Pericardium fibroblast (primary cell): ENCODE data around the gene N4BP3. TPM values are rescaled to one million over a fixed set of nuclear protein-coding genes. Genes with fewer than 3 reads are reported as not detected.

Source experiments
- total RNA-seq: library from RNA; depleted of rRNA; stranded (reverse); fragments of >200 nt; gene quantifications from 2 replicates; pipeline ENCODE4 v1.2.3, GENCODE V29; 2015

Gene N4BP3, protein sequence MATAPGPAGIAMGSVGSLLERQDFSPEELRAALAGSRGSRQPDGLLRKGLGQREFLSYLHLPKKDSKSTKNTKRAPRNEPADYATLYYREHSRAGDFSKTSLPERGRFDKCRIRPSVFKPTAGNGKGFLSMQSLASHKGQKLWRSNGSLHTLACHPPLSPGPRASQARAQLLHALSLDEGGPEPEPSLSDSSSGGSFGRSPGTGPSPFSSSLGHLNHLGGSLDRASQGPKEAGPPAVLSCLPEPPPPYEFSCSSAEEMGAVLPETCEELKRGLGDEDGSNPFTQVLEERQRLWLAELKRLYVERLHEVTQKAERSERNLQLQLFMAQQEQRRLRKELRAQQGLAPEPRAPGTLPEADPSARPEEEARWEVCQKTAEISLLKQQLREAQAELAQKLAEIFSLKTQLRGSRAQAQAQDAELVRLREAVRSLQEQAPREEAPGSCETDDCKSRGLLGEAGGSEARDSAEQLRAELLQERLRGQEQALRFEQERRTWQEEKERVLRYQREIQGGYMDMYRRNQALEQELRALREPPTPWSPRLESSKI
- total RNA-seq, result under 0.01 and 1.4 TPM in 2 replicates

DNA sequence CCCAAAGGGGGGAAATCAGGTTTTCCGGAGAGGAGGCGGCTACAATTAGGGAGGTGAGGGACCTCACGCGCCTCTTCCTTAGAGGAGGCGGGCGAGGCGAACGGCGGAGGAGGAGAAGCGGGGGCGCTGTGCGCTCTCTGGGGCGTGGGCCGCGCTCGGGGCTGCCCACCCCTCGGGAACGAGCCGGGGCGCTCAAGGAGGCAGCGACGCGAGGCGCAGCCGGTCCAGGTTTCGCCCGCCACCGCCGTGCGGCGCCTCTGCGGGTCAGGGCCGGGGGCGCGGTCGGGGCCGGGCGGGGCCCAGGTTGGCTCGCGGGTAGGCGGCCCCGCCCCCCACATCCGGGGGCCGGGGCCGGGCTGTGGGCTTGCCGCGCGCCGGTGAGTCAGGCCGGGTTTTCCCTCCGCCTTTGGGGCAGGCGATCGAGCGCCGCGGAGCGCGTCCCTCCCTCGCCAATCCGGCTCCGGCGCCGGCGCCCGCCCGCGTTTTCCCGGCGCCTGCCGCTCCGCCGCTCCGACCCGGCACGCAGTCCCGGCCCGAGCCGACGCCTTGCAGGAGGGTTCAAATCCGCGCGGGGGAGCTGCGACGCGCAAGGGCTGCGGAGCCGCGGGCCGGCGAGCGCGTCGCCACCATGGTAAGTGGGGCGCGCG is at the start of gene N4BP3:
Gene N4BP3 (plus strand): TSS at position 392 of the 647 bp plus-strand sequence. CDS start 6,052 bp downstream, outside the sequence.

DNA sequence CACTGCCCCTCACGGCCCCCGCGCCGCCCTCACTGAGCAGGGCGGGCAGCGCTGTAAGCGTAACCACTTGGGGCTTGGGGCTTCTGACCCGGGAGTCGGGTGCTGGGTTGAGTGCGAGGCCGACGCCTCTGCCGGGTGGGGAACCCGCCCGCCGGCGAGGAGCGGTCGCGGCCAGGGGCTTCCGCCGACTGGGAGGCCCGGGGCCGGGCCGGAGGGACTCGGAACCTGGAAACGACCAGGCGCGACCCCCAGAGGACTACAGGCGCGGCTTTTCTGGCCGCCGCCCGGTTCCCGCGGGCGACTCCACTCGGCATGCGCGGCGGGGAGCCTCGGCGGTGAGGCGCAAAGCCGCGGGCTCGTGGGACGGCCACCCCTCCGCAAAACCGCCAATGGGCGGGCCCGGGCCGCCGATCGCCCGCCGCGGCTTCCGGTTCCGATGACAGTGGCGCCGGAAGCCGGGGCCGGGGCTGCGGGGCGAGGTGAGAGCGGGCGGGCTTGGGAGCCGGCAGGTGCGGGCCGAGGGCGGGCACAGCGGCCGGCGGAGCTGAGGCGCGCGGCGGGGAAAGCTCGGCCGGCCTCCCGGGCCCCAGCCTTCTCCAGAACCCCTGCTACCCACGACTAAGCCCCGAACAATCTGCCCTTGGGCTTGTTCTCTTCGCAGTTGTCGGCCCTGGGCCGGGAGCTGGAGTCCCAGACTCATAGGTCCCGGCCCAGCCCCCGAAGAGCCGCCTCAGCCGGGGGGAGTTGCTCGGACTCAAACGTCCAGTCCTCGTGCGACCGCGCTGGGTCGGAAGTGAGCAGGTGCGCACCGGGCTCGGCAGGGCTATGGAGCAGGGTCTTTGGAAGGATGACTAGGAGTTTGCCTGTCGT is 17.5 kb downstream of the N4BP3 start, which contains the start of gene RMND5B:
Gene RMND5B (plus strand): TSS at position 439 of the 870 bp plus-strand sequence. CDS start 7,106 bp downstream, outside the sequence.

DNA sequence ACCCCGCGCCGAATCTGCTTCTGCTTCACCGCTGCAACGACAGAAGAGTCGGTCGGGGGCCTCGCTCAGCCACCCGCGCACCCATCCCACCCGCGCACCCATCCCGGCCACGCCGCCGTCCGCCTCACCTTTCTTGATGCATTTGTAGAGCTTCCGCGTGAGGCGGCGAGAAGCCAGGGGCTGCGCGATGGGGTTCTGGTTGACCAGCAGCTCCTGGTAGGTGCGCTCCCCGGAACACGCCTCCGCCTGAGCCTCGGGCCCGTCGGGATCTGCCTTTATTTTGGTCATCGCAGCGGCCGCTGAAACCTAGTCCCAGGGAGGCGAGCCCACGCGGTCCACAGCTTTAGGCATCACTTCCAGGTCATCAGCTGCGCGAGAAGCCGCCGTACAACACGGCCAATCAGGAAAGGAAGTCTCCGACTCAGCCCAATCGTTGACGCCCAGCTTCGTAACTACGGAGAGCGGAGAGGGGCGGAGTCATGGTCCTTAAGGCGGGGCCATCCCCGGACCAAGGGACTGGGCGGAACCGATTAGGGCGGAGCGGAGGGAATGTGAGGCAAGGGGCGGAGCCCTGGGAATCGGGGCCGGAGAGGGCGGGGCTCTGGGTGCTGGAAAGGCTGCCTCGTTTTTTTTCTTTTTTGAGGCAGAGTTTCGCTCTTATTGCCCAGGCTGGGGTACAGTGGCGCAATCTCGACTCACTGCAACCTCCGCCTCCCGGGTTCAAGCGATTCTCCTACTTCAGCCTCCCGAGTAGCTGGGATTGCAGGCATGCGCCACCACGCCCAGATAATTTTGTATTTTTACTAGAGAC is 40.4 kb downstream of the N4BP3 start, which contains the start of gene NHP2:
Gene NHP2 (minus strand): TSS at position 356 of the 811 bp plus-strand sequence. CDS start 68 bp downstream, at position 288.

Other genes with a start within 250 kb of the N4BP3 start
- not detected in 2 replicates for gene PROP1, start 117.3 kb upstream of the N4BP3 start, total RNA-seq
- gene RMND5B, start 17.5 kb downstream of the N4BP3 start, total RNA-seq, result 11.2 and 18.8 TPM in 2 replicates
- gene NHP2, start 40.4 kb downstream of the N4BP3 start, total RNA-seq, result 201 and 220 TPM in 2 replicates
- not detected in 2 replicates for gene GMCL2, start 73.8 kb downstream of the N4BP3 start, total RNA-seq
- 50.1 and 68.3 TPM in 2 replicates for gene HNRNPAB, start 91.0 kb downstream of the N4BP3 start, total RNA-seq
- gene PHYKPL, start 119.3 kb downstream of the N4BP3 start, total RNA-seq, result 29.1 and 30.5 TPM in 2 replicates